GM19238 (cell line): ENCODE data around the gene MACROH2A1.

Source experiments
- DNase-seq: peaks from one replicate; pipeline ENCODE4 v3.0.0; 2011; ENCODE audit warnings: low spot score; ENCODE audit not compliant: insufficient read length

The MACROH2A1 gene

DNA sequence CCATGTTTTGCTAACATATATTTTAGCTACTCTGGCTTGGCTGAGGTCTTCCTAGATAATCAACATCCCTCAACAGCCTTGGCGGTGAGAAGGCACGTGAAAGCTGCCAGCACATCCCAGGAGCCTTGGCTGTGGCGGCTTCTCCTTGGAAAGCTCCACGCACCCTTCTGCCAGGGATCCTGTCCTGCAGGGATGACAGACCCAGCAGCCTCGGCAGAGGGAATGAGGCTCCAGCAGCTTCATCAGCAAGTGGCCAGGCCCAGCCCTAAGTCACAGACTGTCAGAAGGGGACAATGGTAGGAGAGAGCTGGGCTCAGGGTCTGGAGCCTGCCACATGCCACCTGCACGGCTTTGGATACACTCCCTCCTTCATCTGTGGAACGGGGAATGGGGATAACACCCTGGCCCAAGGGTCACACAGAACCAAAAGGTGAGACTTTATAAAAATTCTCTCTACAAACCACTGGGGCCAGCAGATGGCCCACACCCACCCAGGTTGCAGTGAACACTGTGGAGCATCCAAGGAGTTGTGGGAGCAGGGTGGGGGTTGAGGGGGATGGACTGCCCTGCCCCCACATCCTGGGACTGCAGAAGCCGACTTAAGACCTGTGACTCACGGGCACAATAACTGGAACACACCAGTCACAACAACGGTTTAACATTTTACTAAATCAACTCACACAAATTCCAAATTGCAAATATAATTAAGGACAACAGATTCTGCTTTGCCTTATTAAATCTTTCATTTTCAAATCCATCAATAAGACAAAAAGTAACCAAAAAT is 65.1 kb downstream of the MACROH2A1 start:
- DNase-seq = no peak

DNA sequence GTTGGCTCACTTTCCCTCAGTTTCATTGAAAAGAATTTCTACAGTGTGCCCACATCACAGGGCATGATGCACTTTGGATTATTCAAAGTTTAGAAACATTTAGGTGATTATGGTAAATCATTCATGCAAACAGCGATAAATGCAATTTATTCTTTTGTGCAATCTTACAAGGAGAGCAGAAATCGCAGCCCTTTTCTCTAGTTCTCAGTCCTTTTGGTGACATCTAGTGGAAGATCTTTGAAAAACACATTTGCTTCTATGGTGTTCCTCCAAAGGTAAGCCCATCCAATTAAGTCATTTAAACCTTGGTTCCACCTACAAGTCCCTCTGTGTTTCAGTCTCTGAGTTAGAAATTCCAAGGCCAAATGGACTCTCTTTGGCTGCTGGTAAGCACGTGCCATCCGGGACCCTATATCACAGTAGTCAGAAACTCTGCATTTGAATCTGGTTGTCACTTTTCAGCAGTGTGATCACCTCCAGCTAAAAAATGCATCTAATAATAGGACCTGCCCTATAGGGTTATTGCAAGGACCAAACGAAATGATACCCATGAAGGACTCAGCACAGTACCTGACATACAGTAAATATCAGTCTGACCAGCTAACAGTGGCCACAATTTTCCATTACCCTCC is 66.4 kb downstream of the MACROH2A1 start:
- DNase-seq = peak; percentile 29

DNA sequence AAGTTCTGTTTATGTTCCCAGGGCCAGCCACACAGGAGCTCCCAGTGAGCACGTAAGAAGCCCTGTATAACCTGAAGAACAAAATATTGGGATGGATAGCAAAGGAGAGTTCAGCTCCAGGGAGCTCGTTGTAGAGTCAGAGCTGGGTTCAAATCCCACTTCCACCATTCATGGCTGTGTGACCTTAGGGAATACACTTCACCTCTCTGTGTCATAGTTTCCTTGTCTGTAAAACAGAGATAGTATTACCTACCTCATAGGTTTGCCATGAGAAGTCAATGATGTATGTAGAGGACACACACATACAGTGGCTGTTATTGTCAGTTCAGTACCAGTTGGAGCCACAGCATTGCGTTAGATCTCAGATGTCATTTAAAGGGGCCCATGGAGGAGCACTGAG is 67.4 kb downstream of the MACROH2A1 start:
- DNase-seq = no peak

DNA sequence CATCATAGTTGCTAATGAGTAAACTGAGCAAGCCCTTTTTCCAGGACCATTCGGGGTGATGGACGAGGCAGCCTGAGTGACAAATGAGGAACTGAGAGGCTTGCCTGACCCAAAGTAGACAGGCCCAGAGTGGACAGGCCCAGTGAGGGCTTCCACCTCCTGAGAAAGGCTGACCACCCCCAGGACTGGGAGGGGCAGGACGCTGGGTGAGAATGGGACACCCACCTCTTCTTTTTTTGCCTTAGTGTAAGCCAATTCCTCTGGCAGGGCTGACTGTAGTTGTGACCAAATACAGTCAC is 68.3 kb downstream of the MACROH2A1 start:
- DNase-seq = no peak

DNA sequence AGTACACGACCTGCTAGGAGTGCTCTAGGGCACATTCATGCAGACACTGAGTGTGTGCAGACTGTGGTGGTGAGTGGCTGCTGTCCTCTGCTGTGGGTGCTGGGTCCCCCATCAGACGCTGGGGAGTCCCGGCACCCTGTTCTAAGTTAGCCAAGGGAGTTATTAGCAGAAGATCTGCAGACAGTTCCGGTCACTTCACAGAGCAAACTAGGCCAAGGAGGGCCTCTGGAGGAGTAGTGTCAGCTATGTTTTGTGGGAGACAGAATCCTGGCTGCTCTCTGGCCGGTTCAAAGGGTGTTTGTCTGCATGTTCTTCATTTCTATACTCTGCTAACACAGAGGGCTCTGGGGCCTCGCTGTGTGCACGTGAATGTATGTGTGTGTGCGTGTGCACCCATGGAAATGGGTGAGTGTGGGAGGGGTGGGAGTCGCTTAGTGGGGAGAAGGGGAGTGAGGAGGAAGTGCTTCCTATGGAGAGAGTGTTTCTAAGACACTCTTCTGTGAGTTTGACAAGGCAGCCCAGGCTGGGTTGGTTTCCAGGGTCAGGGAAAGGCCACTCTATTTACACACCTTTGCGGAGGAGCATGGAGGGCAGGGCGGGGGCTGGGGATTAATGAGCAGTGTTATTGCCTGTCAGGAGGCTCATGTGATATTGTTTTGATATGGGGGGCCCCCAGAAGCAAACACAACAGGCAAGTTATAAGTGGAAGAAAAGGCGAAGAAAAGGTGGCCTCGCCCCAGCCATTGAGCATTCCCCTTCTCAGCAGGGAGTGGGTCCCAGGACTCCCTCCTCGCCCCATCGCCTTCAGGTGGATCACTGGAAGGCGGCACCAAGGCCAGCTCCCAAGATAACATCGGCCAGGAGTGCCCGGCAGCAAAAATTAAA is 68.9 kb downstream of the MACROH2A1 start:
- no peak for DNase-seq

DNA sequence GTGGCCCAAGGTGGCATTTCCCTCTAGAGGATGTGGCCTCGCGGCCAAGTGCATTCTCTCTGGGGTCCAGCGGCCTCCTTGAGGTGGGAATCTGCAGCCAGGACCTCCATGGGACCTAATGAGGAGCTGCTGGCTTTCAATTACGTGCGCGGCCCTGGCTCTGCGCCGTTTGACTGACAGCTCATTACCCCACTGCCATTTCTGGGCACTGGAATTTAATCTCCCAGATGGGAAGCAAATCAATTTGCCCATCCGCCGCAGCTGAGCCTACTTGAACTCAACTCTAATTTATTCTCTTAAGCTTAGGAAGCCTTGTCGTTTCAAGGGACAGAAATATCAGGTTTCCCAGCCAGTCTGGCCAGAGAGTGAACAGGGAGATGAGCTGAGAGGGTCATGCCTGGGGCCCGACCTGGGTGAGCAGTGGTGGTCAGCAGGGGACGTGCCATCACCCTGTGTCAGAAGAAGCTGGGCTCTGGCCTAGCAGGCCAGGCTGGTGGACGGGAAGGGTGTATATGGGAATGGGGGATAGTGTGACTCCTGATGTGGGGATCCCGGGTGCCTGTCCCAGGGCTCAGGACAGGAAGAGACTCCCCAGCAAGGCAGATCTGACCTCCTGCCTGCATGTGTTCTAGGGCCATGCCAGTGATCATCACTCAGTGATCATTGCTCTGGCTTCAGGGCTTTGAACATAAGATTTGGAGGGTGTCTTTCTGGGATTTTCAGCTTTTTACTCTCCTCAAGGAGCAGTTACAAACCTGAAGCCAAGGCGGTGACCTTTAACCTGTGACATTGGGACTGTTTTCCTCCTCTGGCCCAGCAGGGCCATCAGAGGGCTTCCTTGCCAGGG is 69.7 kb downstream of the MACROH2A1 start:
- DNase-seq = no peak

DNA sequence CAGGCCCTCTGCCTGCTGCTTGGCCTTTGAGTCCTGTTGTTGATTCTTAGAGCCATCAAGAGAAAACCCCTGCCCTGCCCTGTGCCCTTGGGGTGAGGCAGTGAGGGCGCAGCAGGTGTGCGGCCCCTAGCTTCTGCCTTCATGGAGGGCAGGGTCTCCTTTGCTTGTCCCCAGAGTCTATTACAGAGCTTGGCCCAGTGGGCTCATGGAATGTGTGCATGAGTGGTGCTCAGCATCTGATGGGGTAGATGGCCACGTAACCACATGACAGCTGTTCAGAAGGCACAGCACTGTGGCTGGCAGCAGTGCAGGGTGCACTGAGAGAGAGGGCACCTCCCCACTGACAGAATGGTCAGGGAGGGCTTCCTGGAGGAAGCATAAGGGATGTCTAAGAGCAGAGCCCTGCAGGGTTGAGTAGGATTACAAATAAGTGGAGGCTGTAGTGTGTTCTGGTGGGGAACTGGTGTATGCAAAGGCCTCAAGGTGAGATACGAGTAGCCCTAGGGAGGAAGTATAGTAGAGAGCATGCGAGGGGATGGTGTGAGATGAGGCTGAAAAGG is 70.8 kb downstream of the MACROH2A1 start:
- no peak for DNase-seq

DNA sequence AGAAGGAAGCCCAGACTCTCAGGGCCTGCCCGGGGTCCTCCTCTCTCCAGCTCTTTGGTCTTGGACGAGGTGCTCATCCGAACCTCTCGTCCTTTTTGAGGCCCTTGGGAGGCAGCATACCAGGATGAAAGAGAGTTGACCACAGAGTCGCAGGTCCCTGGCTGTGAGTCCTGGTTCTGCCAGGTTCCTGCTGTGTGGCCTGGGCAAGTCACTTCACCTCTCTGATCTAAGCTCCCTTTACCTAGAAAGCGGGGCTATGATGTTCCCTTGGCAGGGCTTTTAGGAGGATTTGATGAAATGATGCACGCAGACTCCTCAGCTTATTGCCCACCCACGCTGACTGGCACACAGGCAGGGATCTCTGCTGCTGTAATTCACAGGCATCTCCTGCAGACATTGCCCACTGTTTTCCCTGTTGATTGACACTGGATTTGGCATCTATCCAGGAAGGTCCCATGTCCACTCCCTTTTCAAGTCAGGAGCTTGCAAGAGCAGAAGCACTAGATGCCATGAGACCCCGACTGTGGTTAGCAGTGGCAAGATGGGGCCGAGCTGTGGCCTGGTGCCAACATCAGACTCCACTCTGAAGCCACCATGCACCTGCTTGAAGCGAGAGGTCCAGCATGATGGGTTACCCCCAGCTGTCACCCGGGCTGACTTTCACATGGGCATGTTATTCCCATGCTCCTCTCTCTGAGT is 71.5 kb downstream of the MACROH2A1 start:
- no peak for DNase-seq

DNA sequence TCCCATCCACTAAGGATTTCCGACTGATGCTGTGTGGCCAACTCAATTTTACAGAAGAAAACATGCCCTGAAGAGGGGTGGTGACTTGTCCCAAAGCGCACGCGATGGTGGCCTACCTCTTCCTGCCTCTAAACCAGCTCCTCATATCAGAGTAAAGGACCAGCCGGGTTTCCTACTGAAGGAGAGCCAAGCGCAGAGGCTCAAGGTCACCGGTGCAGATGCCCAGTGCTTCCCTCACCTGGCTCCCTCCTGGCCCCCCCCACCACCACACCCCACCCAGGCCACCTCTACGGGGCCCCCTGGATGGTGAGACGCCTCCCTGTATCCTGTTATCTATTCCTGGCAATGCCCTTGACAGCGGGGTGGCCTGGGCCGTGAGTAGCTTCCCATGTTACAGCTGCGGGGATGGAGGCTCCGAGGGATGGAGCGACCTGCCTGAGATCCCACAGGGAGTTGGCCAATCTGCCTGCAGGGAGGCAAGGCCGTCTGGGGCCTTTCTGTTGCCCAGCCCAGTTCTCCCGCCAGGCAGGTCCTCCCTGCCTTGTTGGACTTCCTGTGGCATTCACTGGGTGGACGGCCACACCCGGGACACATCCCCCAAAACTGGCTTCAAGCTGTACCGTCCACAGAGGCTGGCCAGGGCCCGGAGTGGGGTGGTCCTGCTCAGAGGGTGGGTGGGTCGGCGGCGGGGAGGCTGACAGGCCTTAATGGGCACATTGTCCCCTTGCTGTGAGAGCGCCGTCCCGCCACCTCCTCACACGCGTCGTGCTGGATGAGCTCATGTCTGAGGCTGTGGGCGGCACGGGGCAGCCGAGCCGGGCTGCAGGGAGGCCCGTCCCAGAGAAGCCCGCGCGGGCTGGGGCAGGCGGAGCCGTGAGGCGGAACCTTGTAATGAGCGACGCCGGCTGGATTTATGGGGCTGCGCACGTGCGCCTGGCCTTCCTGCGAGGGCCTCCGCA is 72.5 kb downstream of the MACROH2A1 start:
- DNase-seq = no peak

DNA sequence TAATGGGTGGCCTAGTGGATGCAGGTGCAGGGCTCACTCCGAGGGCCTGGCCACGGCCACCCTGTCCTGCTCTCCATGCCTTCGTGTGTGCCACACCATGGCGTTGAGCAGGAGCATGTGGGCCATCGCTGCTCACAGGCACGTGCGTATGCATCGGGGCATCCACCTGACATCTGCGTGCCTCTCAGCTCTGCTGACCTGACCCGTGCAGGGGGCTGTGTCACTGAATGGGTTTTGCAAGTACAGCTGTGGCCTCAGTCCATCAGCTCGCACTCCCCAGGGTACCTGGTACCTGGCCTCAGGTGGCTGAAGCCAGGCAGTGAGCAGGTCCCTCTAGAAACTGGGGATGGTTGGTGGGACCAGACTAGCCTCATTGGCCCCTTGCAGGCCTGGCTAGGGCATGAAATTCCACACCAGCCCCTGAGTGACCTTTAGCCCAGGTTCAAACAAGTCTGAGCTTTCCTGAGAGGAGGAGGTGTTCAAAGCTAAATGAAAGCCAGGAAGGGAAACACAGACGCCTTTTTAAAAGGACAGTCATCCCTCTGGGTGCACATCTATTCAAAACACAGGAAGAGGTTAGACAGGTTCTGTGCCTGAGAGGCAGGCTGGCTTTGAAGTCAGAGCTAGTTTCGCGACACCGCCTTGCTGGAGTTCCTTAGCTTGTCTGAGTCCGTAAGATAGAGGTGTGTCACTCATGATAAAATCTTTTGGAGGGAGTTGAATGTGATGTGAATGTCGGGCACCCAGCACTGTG is 74.0 kb downstream of the MACROH2A1 start:
- no peak for DNase-seq

DNA sequence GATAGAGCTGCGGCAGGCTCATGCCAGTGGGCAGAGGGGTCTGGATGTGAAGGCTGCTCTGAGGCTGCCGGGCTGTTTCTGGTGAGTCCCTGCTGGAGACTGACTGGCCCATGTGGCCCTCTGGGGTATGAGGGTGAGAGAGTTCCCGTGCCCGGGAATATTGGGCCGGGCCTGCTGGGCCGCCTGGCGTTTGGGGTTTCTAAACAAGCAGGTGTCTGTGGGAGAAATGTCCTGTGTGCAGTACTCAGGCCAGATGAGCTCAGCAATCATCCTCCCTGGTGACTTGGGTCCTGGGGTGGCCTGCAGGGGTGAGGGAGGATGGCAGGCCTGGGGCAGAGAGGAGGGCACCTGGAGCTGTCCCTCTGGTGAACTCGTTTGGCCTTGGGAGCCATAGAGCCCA is 74.9 kb downstream of the MACROH2A1 start:
- no peak for DNase-seq

DNA sequence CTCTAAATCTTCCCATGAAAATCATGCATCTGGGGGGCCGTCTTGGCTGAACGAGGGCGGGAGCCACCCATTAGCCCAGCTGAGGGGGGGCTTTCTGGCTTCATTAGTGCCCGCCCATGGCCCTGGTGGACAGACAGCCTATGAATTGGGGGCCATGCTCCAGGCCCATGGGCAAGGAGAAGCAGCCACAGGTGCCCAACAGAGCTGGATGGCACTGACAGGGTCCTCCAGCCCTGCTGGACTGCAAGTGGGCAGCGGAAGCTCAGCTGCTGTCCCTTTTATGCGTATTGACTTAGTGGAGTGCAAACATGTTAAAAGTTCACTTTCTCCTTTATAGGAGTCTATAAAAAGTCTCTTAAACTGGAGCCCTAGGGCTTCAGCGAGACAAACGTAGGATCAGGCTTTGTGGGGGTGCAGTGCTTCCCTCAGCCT is 75.3 kb downstream of the MACROH2A1 start:
- no peak for DNase-seq

DNA sequence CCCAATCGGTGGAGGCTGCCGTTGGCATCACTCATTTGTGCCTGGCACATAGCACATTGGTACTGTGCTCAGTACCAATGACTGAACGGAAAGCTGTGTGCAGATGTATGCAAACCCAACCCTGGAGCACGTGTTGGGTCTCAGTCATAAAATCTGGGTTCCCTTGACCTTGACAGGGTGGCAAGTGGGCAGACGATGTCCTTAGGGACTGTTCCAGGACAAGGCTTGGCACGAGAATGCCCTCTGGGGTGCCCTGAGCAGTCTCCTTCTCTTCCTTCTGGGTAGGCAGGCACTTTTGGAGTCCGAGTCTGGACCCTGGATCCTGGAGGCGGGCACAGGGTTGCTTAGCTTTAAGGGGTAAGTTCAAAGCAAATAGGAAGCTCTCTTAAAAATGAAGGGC is 75.8 kb downstream of the MACROH2A1 start:
- DNase-seq = no peak

DNA sequence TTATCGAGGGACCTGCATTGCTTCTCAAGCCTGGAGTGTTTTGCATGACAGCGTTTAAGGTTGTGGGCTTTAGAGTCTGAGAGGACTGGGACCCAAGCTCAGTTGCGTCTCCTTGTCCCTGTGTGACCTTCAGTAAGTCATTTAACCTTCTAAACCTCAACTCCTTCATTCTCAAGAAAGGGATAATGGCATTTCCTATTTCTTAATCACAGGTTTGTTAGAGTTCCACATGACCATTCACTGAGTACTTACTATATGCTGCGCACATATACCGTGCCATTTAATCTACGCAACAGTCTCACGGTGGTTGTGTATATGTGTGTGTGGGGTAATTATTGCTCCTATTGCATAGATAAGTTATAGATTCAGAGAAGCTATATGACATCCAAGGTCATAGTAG is 76.3 kb downstream of the MACROH2A1 start:
- DNase-seq = no peak

DNA sequence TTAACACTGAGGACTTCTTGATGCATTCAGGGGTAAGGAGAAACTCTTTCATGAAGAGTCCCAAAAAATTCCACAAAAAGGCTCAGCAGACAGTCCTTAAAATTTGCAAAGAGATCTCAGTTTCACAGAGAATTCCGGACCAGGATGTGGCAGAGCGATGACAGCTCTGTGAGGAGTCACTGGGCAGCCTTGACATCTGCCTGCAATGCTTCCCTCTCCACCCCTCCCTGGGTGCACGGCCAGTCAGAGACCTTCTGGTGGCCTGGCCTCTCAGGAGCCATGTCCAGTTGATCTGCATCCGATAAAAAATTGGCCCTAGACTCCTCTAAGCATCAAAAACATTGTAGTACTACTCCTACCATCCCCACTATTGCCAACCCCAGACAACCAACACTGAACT is 76.8 kb downstream of the MACROH2A1 start:
- DNase-seq = no peak

DNA sequence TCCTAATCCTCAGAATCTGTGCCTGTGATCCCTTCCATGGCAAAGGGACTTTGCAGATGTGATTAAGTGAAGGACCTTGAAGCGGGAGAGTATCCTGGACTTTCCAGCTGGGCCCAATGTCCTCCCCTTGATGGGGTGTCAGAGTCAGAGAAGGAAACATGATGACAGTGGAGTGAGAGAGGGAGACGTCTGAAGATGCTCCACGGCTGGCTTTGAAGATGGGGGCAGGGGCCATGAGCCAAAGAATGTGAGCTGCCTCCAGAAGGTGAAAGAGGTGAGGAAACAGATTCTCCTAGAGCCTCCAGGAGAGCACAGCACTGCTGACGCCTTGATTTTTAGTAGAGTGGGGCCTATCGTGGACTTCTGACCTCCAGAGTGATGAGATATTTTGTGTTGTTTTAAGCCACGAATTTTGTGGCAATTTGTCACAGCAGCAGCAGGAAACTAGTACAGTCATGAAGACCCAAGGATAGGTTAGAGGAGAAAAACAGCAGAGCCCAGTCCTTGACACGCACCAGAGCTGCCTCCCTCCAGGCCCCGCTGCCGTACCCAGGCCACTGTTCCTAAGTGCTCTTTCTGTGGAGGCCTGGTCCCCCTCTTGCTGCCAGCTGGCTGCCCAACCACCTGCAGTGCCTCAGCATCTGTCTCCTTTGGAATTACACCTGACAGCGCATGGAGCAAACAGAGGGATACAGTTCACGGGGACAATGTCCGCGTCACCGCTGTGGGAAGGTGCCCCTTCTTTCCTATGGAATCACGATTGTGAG is 78.1 kb downstream of the MACROH2A1 start:
- DNase-seq = no peak

DNA sequence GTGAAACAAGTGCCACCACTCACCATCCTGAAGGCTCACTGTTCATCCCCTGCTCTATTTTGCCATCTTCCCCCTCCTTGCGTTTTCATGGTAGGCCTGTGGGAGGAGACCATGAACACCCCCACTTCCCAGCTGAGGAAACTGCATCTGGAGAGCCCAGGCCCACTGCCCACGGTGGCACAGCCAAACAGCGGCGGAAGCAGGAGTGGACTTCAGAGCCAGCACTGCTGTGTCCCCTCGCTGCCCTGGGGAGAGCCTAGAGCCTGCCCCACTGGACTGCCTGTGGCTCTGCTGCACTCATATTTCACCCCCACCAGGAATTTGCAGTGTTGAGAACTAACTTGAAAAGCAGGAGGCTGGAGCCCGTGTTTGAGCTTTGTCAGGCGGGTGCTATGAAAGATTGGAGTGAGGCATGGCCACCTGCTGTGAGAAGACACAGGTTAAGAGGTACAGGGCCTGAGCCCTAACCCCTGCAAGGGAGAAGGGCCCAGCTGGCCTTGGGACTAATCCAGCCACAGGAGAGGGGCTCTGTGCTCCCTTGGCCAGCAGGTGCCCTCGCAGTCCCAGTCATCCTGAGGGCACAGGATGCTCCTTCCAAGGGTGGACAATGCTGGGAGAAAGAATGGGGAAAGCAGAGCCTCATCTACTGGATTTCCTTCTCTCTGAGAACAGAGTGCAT is 79.0 kb downstream of the MACROH2A1 start:
- no peak for DNase-seq
